Measurements from ENCODE around the gene ANKS3.
"Not testable (repeated sequence)": the region's sequence is repeated elsewhere in the genome, so short reads cannot be mapped to it uniquely, and the experiment has no call there.

ANKS3 gene

DNA sequence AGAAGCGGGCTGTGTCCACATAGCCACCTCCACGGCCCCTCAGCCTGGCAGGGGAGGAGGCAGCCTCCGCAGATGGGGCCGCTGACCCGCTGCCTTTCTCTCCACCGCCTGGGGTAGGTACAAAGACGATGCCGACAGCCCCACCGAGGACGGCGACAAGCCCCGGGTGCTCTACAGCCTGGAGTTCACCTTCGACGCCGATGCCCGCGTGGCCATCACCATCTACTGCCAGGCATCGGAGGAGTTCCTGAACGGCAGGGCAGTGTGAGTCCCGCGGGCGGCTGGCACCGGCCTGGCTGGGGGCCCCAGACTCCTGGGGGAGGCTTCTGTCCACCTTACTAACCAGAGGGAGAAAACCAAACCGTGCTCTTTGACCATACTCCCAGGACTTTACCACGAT is 81.5 kb downstream of the ANKS3 start:
- Histone ChIP-seq H3K9me3 (ENCODE audit: control insufficient read depth in 5 of 5, low read length in 5 of 5) (no peaks in the 10 kb centered on the region), H3K36me3 (ENCODE audit: control insufficient read depth in 5 of 5, insufficient read depth in 5 of 5, low read length in 5 of 5) (peaks cover 0 to 67% (median 52%) of the 10 kb centered on the region in 5 donors), H3K4me1 (ENCODE audit: control insufficient read depth in 5 of 5, insufficient read depth in 5 of 5, low read length in 5 of 5) (peaks cover 0 to 21% (median 10%) of the 10 kb centered on the region in 5 donors), H3K4me3 (ENCODE audit: low read depth in 1 of 5, low read length in 5 of 5) (no peak overlapping the region), H3K9ac (ENCODE audit: low read length in 5 of 5) (no peak overlapping the region), H3K27ac (ENCODE audit: low read depth, low read length) (no peak overlapping the region), H3K27me3 (ENCODE audit: control insufficient read depth in 5 of 5, insufficient read depth in 4 of 5, low read length in 5 of 5) (no peaks in the 10 kb centered on the region)

- peaks cover 0 to 60% (median 44%) of the 10 kb centered on the region in 5 donors for H3K36me3 ChIP-seq (ENCODE audit: control insufficient read depth in 5 of 5, insufficient read depth in 5 of 5, low read length in 5 of 5)
- peaks cover 0 to 21% (median 10%) of the 10 kb centered on the region in 5 donors for H3K4me1 ChIP-seq (ENCODE audit: control insufficient read depth in 5 of 5, insufficient read depth in 5 of 5, low read length in 5 of 5)
- H3K9ac ChIP-seq (ENCODE audit: low read length in 5 of 5): no peak overlapping the region
- no peaks in the 10 kb centered on the region for H3K9me3 ChIP-seq (ENCODE audit: control insufficient read depth in 5 of 5, low read length in 5 of 5)
- H3K27me3 ChIP-seq (ENCODE audit: control insufficient read depth in 5 of 5, insufficient read depth in 4 of 5, low read length in 5 of 5): no peaks in the 10 kb centered on the region
- no peak overlapping the region for H3K4me3 ChIP-seq (ENCODE audit: low read depth in 1 of 5, low read length in 5 of 5)
- no peak overlapping the region for H3K27ac ChIP-seq (ENCODE audit: low read depth, low read length)
Measured at GRCh38 chr16:4651827-4652226, 82.2 kb downstream of the ANKS3 start.

DNA sequence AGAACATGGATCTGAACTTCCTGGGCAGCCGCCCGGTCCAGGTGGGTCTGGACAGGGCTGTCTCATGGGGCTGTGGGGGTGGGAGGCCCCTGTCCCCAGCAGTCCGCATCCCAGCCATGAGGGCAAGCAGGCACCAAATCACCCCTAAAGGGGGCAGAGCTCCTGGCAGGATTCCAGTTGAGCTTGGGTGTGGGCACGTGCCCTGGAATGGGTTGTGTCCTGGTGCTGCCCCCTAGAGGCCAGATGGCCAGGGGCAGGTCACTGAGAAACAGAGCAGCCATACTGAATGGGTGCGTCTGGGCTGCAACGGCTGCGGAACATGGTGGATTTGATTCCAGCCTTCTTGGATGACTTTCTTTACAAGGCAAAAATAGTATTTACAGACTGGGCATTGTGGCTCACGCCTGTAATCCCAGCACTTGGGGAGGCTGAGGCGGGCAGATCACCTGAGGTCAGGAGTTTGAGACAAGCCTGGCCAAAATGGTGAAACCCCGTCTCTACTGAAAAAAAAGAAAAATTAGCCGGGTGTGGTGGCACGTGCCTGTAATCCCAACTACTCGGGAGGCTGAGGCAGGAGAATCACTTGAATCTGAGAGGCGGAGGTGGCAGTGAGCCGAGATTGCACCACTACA is 83.5 kb downstream of the ANKS3 start:
- Histone ChIP-seq H3K36me3 (ENCODE audit: control insufficient read depth in 5 of 5, insufficient read depth in 5 of 5, low read length in 5 of 5) (peaks cover 0 to 50% (median 37%) of the 10 kb centered on the region in 5 donors), H3K4me1 (ENCODE audit: control insufficient read depth in 5 of 5, insufficient read depth in 5 of 5, low read length in 5 of 5) (peaks cover 0 to 21% (median 10%) of the 10 kb centered on the region in 5 donors)
- not testable (repeated sequence) for H3K27ac ChIP-seq (ENCODE audit: low read depth, low read length); H3K9ac ChIP-seq (ENCODE audit: low read length in 5 of 5); H3K9me3 ChIP-seq (ENCODE audit: control insufficient read depth in 5 of 5, low read length in 5 of 5); H3K4me3 ChIP-seq (ENCODE audit: low read depth in 1 of 5, low read length in 5 of 5); H3K27me3 ChIP-seq (ENCODE audit: control insufficient read depth in 5 of 5, insufficient read depth in 4 of 5, low read length in 5 of 5)

DNA sequence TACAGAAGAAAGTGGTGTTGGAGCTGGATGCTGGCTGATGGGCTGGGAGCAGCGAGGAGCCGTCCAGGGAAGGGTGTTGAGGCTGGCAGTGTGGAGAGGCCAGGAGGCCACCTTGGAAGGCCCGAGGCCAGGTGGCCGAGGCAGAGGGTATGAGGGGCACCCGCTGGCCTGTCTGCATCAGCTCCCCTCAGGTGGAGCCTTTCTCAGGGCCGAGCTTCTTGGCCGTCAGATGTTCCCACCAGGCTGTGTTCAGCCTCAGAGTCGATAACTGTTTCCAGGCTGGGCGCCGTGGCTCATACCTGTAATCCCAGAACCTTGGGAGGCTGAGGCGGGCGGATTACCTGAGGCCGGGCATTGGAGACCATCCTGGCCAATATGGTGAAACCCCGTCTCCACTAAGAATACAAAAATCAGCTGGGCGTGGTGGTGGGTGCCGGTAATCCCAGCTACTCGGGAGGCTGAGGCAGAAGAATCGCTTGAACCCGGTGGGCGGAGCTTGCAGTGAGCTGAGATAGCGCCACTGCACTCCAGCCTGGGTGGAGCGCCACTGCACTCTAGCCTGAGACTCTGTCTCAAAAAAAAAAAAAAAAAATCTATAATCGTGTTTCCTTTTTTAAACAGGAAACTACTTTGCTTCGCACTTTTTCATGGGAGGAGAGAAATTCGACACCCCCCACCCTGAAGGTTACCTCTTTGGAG is 84.2 kb downstream of the ANKS3 start:
- Histone ChIP-seq H3K27me3 (ENCODE audit: control insufficient read depth in 5 of 5, insufficient read depth in 4 of 5, low read length in 5 of 5) (no peaks in the 10 kb centered on the region), H3K9me3 (ENCODE audit: control insufficient read depth in 5 of 5, low read length in 5 of 5) (no peaks in the 10 kb centered on the region), H3K4me1 (ENCODE audit: control insufficient read depth in 5 of 5, insufficient read depth in 5 of 5, low read length in 5 of 5) (peaks cover 0 to 21% (median 10%) of the 10 kb centered on the region in 5 donors), H3K4me3 (ENCODE audit: low read depth in 1 of 5, low read length in 5 of 5) (no peak overlapping the region), H3K9ac (ENCODE audit: low read length in 5 of 5) (no peak overlapping the region), H3K27ac (ENCODE audit: low read depth, low read length) (no peak overlapping the region), H3K36me3 (ENCODE audit: control insufficient read depth in 5 of 5, insufficient read depth in 5 of 5, low read length in 5 of 5) (peaks cover 0 to 48% (median 30%) of the 10 kb centered on the region in 5 donors)

DNA sequence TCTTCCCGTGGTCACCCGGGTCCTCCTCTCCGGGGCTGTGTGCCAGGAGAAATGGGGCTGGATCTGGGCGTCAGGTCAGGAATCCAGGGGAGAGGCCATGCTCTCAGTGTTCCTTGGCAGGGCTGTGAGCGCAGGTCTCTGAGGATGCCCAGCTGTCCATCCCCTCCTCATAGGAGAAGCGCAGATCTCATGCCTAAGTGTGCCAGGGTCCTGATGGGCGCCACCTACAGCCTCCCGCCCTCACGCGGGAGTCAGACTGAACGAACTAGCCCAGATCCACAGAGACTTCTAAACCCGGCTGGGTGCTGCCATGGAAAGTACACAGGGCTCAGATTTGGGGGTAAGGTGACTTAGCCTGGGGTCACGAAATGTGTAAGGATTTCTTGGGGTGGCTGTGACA is 85.2 kb downstream of the ANKS3 start:
- Histone ChIP-seq H3K9me3 (ENCODE audit: control insufficient read depth in 5 of 5, low read length in 5 of 5) (no peaks in the 10 kb centered on the region), H3K36me3 (ENCODE audit: control insufficient read depth in 5 of 5, insufficient read depth in 5 of 5, low read length in 5 of 5) (peaks cover 0 to 39% (median 24%) of the 10 kb centered on the region in 5 donors), H3K27ac (ENCODE audit: low read depth, low read length) (no peak overlapping the region)

DNA sequence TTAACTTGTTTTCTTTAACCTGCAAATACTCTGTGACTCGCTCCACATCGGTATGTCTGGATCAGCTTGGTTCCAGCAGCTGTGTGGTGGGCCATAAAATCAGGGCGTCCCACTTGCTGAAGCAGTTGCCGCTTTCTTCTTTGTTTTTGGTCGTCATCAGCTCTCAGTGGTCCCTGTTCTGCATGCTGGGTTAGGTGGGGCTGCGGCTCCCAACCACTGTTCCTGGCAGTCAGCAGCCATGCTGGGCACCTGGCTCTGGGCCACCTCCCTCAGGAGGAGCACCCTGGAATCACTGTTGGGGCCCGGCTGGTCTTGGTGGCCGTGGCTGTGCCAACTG is 86.5 kb downstream of the ANKS3 start:
- Histone ChIP-seq H3K36me3 (ENCODE audit: control insufficient read depth in 5 of 5, insufficient read depth in 5 of 5, low read length in 5 of 5) (peaks cover 0 to 27% (median 15%) of the 10 kb centered on the region in 5 donors), H3K4me1 (ENCODE audit: control insufficient read depth in 5 of 5, insufficient read depth in 5 of 5, low read length in 5 of 5) (peaks cover 0 to 18% (median 10%) of the 10 kb centered on the region in 5 donors), H3K9me3 (ENCODE audit: control insufficient read depth in 5 of 5, low read length in 5 of 5) (no peaks in the 10 kb centered on the region), H3K4me3 (ENCODE audit: low read depth in 1 of 5, low read length in 5 of 5) (no peak overlapping the region), H3K9ac (ENCODE audit: low read length in 5 of 5) (peak overlapping the region in 1 of 5 donors; percentile 12), H3K27ac (ENCODE audit: low read depth, low read length) (no peak overlapping the region), H3K27me3 (ENCODE audit: control insufficient read depth in 5 of 5, insufficient read depth in 4 of 5, low read length in 5 of 5) (no peaks in the 10 kb centered on the region)

More for the DNA sequence above, 85.2 kb downstream of the ANKS3 start:
- Histone ChIP-seq H3K9ac (ENCODE audit: low read length in 5 of 5) (no peak overlapping the region), H3K4me3 (ENCODE audit: low read depth in 1 of 5, low read length in 5 of 5) (no peak overlapping the region), H3K4me1 (ENCODE audit: control insufficient read depth in 5 of 5, insufficient read depth in 5 of 5, low read length in 5 of 5) (peaks cover 0 to 18% (median 10%) of the 10 kb centered on the region in 5 donors), H3K27me3 (ENCODE audit: control insufficient read depth in 5 of 5, insufficient read depth in 4 of 5, low read length in 5 of 5) (no peaks in the 10 kb centered on the region)

DNA sequence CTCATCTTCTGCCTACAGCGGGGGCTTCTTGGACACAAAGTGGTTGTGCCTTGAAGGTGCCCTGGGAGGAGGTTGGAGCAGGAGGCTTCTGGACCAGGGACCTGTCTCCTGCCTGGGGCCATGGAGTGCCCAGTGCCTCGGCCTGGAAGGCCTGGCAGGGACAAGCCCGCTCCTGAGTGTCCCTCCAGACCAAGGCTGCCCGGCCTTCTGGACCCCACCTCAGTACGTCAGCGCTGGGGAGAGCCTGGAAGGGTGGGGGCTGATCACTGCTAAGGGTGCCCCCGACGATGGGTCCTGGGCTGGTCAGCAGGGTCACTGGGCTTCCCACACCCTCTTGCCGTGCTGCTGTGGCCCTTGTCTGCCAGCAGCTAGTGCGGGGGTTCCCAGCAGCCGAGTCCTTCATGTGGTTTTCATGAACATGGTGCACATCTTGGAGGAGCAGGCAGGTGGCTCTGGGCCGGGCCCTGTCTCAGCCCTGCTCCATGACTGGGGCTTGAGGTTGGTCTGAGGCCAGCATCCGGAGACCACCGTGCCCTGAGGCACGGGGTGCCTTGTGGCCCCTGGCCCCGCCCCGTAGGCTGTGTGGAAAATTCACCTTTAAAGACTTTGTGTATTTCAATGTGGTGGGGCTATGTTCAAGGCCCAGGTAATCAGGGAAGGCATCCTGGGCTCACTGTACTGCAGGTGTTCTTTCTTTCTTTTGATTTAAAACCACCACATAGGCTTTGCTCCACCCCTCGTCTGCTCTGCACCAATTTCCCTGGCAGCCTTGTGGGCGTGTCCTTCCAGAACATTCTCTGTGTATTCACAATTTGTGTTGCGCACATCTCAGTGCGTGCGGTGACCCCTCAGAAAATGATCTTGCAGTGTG is 87.1 kb downstream of the ANKS3 start:
- Histone ChIP-seq H3K4me3 (ENCODE audit: low read depth in 1 of 5, low read length in 5 of 5) (no peak overlapping the region), H3K36me3 (ENCODE audit: control insufficient read depth in 5 of 5, insufficient read depth in 5 of 5, low read length in 5 of 5) (peaks cover 0 to 21% (median 9%) of the 10 kb centered on the region in 5 donors), H3K27ac (ENCODE audit: low read depth, low read length) (no peak overlapping the region), H3K9ac (ENCODE audit: low read length in 5 of 5) (peak overlapping the region in 1 of 5 donors; percentile 12), H3K27me3 (ENCODE audit: control insufficient read depth in 5 of 5, insufficient read depth in 4 of 5, low read length in 5 of 5) (no peaks in the 10 kb centered on the region), H3K9me3 (ENCODE audit: control insufficient read depth in 5 of 5, low read length in 5 of 5) (no peaks in the 10 kb centered on the region), H3K4me1 (ENCODE audit: control insufficient read depth in 5 of 5, insufficient read depth in 5 of 5, low read length in 5 of 5) (peaks cover 0 to 18% (median 10%) of the 10 kb centered on the region in 5 donors)
